Hematopoietic multipotent progenitor cell treated with erythropoietin and hydrocortisone succinate and interleukin-3 and kit ligand, for 6 days (in vitro differentiated cells): Measurements from ENCODE around the gene XPO4.

Experiments used
- DNase-seq: peaks from one replicate; pipeline ENCODE4 v3.0.0-alpha.2; 2015

XPO4 gene

GRCh38 chr13:20826843-20827560 is 75.5 kb downstream of the XPO4 start:
- DNase-seq, result no peak

GRCh38 chr13:20826301-20826700 is 76.2 kb downstream of the XPO4 start:
- no peak for DNase-seq

GRCh38 chr13:20825477-20825875 is 77.1 kb downstream of the XPO4 start:
- no peak for DNase-seq

GRCh38 chr13:20824762-20825476 is 77.6 kb downstream of the XPO4 start:
- no peak for DNase-seq

- no peak for DNase-seq
These were observed 79.5 kb downstream of the XPO4 start for GRCh38 chr13:20823071-20823470.

- no peak for DNase-seq
These were observed 80.1 kb downstream of the XPO4 start for GRCh38 chr13:20822406-20822805.

GRCh38 chr13:20819715-20820114 is 82.8 kb downstream of the XPO4 start:
- DNase-seq, result no peak

- no peak for DNase-seq
These were observed 87.1 kb downstream of the XPO4 start for GRCh38 chr13:20815464-20815863.

- DNase-seq, result no peak
These were observed 88.2 kb downstream of the XPO4 start for GRCh38 chr13:20814224-20814910.

- peak; percentile 47 for DNase-seq
These were observed 89.7 kb downstream of the XPO4 start for GRCh38 chr13:20812890-20813289.

- no peak for DNase-seq
These were observed 91.7 kb downstream of the XPO4 start for GRCh38 chr13:20810808-20811207.

GRCh38 chr13:20808874-20809273 is 93.7 kb downstream of the XPO4 start:
- no peak for DNase-seq

- DNase-seq, result peak; percentile 43
These were observed 99.2 kb downstream of the XPO4 start for GRCh38 chr13:20803180-20803965.

- peak; percentile 23 for DNase-seq
These were observed 100.8 kb downstream of the XPO4 start for GRCh38 chr13:20801707-20802106.

- no peak for DNase-seq
These were observed 102.7 kb downstream of the XPO4 start for GRCh38 chr13:20799726-20800416.

- peak; percentile 49 for DNase-seq
These were observed 104.5 kb downstream of the XPO4 start for GRCh38 chr13:20798027-20798426.

GRCh38 chr13:20796791-20797508 is 105.6 kb downstream of the XPO4 start:
- no peak for DNase-seq

- DNase-seq, result no peak
These were observed 112.9 kb downstream of the XPO4 start for GRCh38 chr13:20789665-20790064.

GRCh38 chr13:20788312-20788711 is 114.2 kb downstream of the XPO4 start:
- no peak for DNase-seq

- DNase-seq, result no peak
These were observed 115.4 kb downstream of the XPO4 start for GRCh38 chr13:20787180-20787579.

GRCh38 chr13:20782116-20782708 is 120.3 kb downstream of the XPO4 start:
- DNase-seq, result no peak
